ENCODE data around the gene ZDHHC5. TPM values are rescaled to one million over a fixed set of nuclear protein-coding genes. Genes with fewer than 3 reads are reported as not detected.

The ZDHHC5 gene
- total RNA-seq: 53.9 to 57.1 TPM (median 54.2 TPM) in 3 replicates

DNA sequence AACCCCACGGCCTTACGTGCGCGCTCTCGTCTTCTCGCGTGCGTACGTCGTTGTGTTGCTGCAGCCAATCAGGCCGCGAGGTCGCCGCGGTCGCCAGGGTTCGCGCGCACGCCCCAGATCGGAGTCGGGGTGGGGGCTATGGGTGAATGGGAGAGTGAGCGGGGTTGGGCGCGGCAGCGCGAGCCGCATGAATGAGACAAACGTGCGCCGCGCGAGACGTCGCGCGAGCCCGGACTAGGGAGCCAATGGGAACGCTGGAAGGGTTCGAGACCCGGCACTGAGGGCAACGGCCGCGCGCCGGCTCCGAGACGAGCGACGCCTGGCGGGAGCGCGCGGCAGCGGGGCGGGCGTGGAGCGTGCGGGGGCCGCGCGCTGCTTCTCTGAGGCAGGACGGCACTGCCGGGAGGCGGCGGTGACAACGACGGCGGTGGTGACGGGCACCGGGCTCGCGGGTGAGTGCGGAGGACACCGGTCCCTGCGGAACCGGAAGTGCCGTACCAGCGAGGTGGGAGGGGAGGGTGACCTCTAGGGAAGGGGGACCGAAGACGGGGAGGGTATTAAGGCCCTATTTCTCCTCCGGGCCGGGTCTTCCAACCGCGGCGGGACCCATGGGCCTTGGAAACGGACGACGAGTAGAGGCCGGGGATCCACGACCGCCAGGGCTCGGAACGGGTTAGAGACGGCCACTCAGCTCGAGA, at the start of gene ZDHHC5:
TSS of gene ZDHHC5 (plus strand) at position 379 of the 698 bp plus-strand sequence. CDS start 4,977 bp downstream, outside the sequence.
- Mint-ChIP-seq H3K4me1 (peaks cover 20% of the 10 kb centered on the region), H3K4me3 (peak within 1 kb of the TSS; percentile 91), H3K9me3 (no peaks in the 10 kb centered on the region), H3K27me3 (ENCODE audit: low read depth) (no peaks in the 10 kb centered on the region), H3K27ac (peak within 1 kb of the TSS; percentile 100), H3K36me3 (peaks cover 8% of the 10 kb centered on the region)
- peak; percentile 97 to 98 for DNase-seq (ENCODE audit: low spot score in 2 of 2, unreplicated experiment in 2 of 2)
- peak; percentile 65 for TF ChIP-seq CTCF (IDR thresholded peaks at IDR 0.05; ENCODE audit: unreplicated experiment)

- H3K36me3 Mint-ChIP-seq: peaks cover 26% of the 10 kb centered on the region
- H3K9me3 Mint-ChIP-seq: no peaks in the 10 kb centered on the region
- no peaks in the 10 kb centered on the region for H3K27me3 Mint-ChIP-seq (ENCODE audit: low read depth)
- H3K27ac Mint-ChIP-seq: no peak overlapping the region
- peaks cover 6% of the 10 kb centered on the region for H3K4me1 Mint-ChIP-seq
- TF ChIP-seq CTCF (IDR thresholded peaks at IDR 0.05; ENCODE audit: unreplicated experiment): no peak
- H3K4me3 Mint-ChIP-seq: no peak overlapping the region
- DNase-seq (ENCODE audit: low spot score in 2 of 2, unreplicated experiment in 2 of 2): no peak
These were observed 49.5 kb upstream of the ZDHHC5 start for GRCh38 chr11:57618438-57618837.

- H3K9me3 Mint-ChIP-seq: no peaks in the 10 kb centered on the region
- TF ChIP-seq CTCF (IDR thresholded peaks at IDR 0.05; ENCODE audit: unreplicated experiment): no peak
- no peak for DNase-seq (ENCODE audit: low spot score in 2 of 2, unreplicated experiment in 2 of 2)
- H3K27ac Mint-ChIP-seq: no peak overlapping the region
- peaks cover 23% of the 10 kb centered on the region for H3K36me3 Mint-ChIP-seq
- H3K27me3 Mint-ChIP-seq (ENCODE audit: low read depth): no peaks in the 10 kb centered on the region
- no peak overlapping the region for H3K4me3 Mint-ChIP-seq
- peaks cover 6% of the 10 kb centered on the region for H3K4me1 Mint-ChIP-seq
These were observed 48.6 kb upstream of the ZDHHC5 start for GRCh38 chr11:57619331-57619730.

DNA sequence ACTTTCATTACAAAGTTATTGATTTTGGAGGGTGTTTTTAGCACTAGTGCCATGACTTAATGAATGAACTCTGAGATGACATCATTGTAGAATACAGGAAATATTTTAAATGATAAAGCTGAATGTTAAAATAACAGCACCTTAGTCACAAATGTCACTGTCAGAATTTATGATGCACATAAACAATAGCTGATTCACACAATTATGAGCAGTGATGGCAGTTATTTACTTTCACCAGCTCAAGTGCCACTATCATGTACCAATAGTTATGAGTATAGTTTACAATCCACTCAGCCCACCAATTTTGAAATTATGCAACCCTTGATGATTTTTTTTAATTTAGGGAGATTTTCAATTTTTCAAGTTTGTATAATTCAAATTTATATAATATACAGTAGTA, 47.4 kb upstream of the ZDHHC5 start:
- Mint-ChIP-seq H3K27me3 (ENCODE audit: low read depth) (no peaks in the 10 kb centered on the region), H3K36me3 (peaks cover 23% of the 10 kb centered on the region), H3K4me3 (no peak overlapping the region), H3K27ac (no peak overlapping the region), H3K4me1 (peaks cover 6% of the 10 kb centered on the region), H3K9me3 (no peaks in the 10 kb centered on the region)
- no peak for DNase-seq (ENCODE audit: low spot score in 2 of 2, unreplicated experiment in 2 of 2)
- TF ChIP-seq CTCF (IDR thresholded peaks at IDR 0.05; ENCODE audit: unreplicated experiment): no peak

DNA sequence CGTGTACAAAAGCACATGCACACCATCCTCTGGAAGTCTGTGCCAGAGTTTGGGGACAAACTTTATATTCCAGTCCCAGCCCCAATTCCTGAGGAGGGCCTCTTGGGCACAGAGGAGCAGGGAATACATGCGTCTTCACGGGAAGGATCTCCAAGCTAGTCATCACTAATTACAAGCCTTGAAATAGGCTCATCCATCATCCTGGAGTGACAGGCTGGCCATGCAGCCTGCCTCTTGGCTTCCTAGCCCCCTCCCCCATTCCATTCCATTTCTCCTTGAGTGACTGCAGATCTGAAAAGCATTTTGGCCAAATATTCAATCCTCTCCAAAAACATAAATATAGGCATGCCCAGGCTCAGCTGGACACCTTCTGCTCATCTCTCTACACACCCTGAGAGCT, 45.7 kb upstream of the ZDHHC5 start:
- Mint-ChIP-seq H3K36me3 (peaks cover 15% of the 10 kb centered on the region), H3K27ac (no peak overlapping the region), H3K4me3 (no peak overlapping the region), H3K27me3 (ENCODE audit: low read depth) (no peaks in the 10 kb centered on the region), H3K4me1 (peaks cover 6% of the 10 kb centered on the region), H3K9me3 (no peaks in the 10 kb centered on the region)
- no peak for TF ChIP-seq CTCF (IDR thresholded peaks at IDR 0.05; ENCODE audit: unreplicated experiment)
- no peak for DNase-seq (ENCODE audit: low spot score in 2 of 2, unreplicated experiment in 2 of 2)

Measured in mesothelial cell of epicardium (in vitro differentiated cells).